Measurements from ENCODE around the gene C2orf68. TPM values are rescaled to one million over a fixed set of nuclear protein-coding genes. Genes with fewer than 3 reads are reported as not detected.

Gene C2orf68
- total and polyA plus RNA-seq, 2 of the 13 experiments (the other 11 are each of a cell fraction or from before 2014, with no cell fraction given), result 47.1 to 77.4 TPM

- TF ChIP-seq, protein P1, sequence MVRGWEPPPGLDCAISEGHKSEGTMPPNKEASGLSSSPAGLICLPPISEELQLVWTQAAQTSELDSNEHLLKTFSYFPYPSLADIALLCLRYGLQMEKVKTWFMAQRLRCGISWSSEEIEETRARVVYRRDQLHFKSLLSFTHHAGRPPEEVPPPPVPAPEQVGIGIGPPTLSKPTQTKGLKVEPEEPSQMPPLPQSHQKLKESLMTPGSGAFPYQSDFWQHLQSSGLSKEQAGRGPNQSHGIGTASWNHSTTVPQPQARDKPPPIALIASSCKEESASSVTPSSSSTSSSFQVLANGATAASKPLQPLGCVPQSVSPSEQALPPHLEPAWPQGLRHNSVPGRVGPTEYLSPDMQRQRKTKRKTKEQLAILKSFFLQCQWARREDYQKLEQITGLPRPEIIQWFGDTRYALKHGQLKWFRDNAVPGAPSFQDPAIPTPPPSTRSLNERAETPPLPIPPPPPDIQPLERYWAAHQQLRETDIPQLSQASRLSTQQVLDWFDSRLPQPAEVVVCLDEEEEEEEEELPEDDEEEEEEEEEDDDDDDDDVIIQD (CRISPR knock-in tag; IDR thresholded peaks at IDR 0.05; ENCODE audit: low read depth), result no peak
- TF ChIP-seq NR2F6 (IDR thresholded peaks at IDR 0.05) (no peak), NR2F6 (CRISPR knock-in tag; IDR thresholded peaks at IDR 0.05) (0 out of 2 replicates have a peak, but pooled peaks have one; percentile 19), NFATC3 (CRISPR knock-in tag; IDR thresholded peaks at IDR 0.05) (no peak), NR2C2 (CRISPR knock-in tag; IDR thresholded peaks at IDR 0.05; ENCODE audit: borderline replicate concordance) (peak; percentile 24; the same call in 1 of the 2 replicates), HNRNPLL (IDR thresholded peaks at IDR 0.05; ENCODE audit: low read depth, low read length, poor library complexity, severe bottlenecking) (no peak), STAT5B (CRISPR knock-in tag; IDR thresholded peaks at IDR 0.05) (no peak), ZNF816 (CRISPR knock-in tag; IDR thresholded peaks at IDR 0.05; ENCODE audit: borderline replicate concordance) (0 out of 2 replicates have a peak, but pooled peaks have one; percentile 10), NRL (CRISPR knock-in tag; IDR thresholded peaks at IDR 0.05; ENCODE audit: borderline replicate concordance) (no peak), HDAC6 (IDR thresholded peaks at IDR 0.05; ENCODE audit: low read depth, low read length) (no peak), ADNP (CRISPR knock-in tag; IDR thresholded peaks at IDR 0.05) (no peak), LCORL (IDR thresholded peaks at IDR 0.05) (no peak), LCORL (CRISPR knock-in tag; IDR thresholded peaks at IDR 0.05) (no peak), NPAS2 (CRISPR knock-in tag; IDR thresholded peaks at IDR 0.05; ENCODE audit: borderline replicate concordance) (no peak), ELF3 (CRISPR knock-in tag; IDR thresholded peaks at IDR 0.05) (0 out of 2 replicates have a peak, but pooled peaks have one; percentile 14), PHF21A (CRISPR knock-in tag; IDR thresholded peaks at IDR 0.05) (no peak), E2F5 (CRISPR knock-in tag; conservative IDR thresholded peaks at IDR 0.05) (no peak), ZFYVE20 (CRISPR knock-in tag; IDR thresholded peaks at IDR 0.05; ENCODE audit: borderline replicate concordance, low read depth) (no peak), ZFP36 (IDR thresholded peaks at IDR 0.05; ENCODE audit: borderline replicate concordance, low read depth, low read length, partially characterized antibody) (no peak), KLF12 (CRISPR knock-in tag; IDR thresholded peaks at IDR 0.05; ENCODE audit: borderline replicate concordance) (no peak), GMEB1 (CRISPR knock-in tag; IDR thresholded peaks at IDR 0.05; ENCODE audit: borderline replicate concordance) (no peak), CEBPG (CRISPR knock-in tag; IDR thresholded peaks at IDR 0.05) (peak; percentile 38; the same call in 1 of the 2 replicates), MAZ (IDR thresholded peaks at IDR 0.05; ENCODE audit: borderline replicate concordance, low read depth, low read length) (no peak), MAZ (CRISPR knock-in tag; IDR thresholded peaks at IDR 0.05; ENCODE audit: low read depth) (no peak), TEAD3 (CRISPR knock-in tag; optimal IDR thresholded peaks at IDR 0.05; ENCODE audit: borderline replicate concordance) (no peak)
These were observed 7.1 kb downstream of the C2orf68 start (continued) for GRCh38 chr2:85604568-85605339.
